HG02759 (cell line): ENCODE measurements around the gene TCF7L1.

Experiments
- ATAC-seq: cut with Tn5 transposase; IDR thresholded peaks from one replicate; pipeline ENCODE4 v1.9.1; 2021; ENCODE audit warnings: mild to moderate bottlenecking, moderate library complexity; ENCODE audit not compliant: unreplicated experiment

The TCF7L1 gene

GRCh38 chr2:85215448-85216401, 82.5 kb downstream of the TCF7L1 start:
- no peak for ATAC-seq

DNA sequence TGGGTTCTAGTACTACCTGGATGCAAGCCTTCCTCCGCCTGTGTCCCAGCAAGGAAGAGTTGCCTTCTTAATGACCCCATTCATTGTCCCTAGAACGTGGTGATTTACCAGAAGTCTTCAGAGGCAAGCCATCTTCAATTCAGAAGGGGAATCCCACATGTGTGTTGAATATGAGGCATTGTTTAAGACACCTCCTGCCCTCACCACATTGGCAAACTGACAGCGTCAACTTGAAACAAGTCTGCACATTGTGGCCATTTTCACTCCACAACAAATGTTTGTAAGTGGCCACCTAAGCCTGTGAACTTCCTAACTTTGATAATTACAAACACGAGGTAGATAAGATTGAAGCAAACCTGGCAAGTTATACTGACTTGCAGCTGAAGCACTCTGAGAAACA, 83.7 kb downstream of the TCF7L1 start:
- no peak for ATAC-seq

DNA sequence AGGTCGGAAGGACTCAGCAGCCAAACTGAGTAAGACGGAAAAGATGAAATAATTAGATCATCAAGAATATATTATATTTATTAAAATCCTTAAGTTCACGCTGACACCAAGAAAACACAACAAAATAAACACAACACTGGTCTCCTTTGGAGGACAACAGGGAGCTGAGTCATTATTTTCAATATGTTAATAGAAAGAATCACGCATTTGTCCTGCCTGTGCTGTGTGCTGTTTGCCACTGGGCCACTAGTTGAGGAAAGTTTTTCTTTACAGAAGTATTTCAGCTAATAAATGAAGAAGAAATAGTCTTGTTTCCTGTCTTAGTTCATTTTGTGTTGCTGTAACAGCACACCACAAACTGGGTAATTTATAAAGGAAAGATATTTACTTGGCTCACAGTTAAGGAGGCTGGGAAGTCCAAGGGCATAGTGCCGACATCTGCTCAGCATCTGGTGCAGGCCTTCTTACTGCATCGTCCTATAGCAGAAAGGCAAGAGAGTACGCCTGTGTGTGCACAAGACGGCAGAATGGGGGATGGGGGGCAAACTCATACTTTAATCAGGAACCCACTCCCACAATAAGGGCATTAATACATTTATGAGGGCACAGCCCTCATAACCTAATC, 88.0 kb downstream of the TCF7L1 start:
- ATAC-seq = no peak

- no peak for ATAC-seq
These were observed 89.6 kb downstream of the TCF7L1 start for GRCh38 chr2:85222792-85223191.

- ATAC-seq = no peak
These were observed 93.6 kb downstream of the TCF7L1 start for GRCh38 chr2:85226783-85227182.

GRCh38 chr2:85230679-85231467, 97.7 kb downstream of the TCF7L1 start:
- no peak for ATAC-seq

- no peak for ATAC-seq
These were observed 98.2 kb downstream of the TCF7L1 start for GRCh38 chr2:85231468-85231805.

DNA sequence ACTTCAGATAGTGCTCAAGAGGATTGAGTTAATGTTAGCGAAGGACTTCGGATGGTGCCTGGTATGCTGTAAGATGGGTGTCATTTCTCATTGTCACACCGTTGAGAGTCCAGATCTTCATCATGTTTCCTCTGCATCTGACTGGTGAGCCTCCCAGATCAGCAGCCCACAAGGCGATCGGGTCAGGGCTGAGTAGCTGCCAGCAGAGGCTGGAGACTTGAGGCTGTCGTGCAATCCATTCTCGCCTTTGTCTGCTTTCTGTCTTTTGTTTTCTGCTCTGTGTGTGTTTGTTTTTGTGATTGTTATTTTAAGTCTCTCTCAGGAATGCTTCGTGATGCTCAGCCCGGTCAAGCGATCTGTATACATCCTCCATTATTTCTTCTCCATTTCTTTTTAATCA, 98.8 kb downstream of the TCF7L1 start:
- ATAC-seq = no peak

DNA sequence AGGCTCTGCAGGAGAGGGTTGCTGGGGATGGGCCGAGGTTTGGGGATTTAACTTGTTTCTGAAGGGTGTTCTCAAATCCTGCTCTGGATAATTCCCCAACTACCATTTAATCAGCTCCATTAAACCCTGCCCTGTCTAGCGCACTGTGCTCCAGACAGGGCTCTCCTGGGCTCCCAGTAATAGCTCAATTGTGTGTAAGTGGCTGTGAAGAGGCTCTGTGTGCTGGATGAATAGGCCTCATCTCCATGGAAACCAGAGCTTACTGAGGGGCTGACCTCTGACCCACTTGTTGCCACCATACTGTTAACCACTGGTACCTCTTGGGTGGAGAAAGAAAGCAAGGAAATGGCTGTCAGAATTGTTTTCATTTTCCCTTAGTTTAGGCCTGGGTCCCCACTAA, 101.7 kb downstream of the TCF7L1 start:
- ATAC-seq = no peak

- ATAC-seq = no peak
These were observed 102.1 kb downstream of the TCF7L1 start for GRCh38 chr2:85235281-85235680.

DNA sequence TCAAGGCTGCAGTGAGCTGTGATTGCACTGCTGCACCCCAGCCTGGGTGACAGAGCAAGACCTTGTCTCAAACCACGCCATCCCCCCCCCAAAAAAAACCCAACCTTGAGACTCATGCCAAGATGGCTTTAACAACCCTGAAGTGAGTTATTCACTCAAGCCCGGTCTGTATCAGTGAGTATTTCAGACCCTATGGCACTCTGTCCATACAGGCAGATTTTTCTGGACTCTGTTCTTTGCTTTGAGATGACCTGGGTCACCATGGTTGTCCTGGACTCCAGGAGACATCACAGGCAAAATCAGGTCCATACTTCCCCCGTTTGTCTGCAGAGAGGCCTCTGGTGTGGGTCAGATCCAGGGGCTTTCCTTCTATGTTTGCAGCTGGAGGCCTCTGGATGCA, 102.9 kb downstream of the TCF7L1 start:
- ATAC-seq = no peak

DNA sequence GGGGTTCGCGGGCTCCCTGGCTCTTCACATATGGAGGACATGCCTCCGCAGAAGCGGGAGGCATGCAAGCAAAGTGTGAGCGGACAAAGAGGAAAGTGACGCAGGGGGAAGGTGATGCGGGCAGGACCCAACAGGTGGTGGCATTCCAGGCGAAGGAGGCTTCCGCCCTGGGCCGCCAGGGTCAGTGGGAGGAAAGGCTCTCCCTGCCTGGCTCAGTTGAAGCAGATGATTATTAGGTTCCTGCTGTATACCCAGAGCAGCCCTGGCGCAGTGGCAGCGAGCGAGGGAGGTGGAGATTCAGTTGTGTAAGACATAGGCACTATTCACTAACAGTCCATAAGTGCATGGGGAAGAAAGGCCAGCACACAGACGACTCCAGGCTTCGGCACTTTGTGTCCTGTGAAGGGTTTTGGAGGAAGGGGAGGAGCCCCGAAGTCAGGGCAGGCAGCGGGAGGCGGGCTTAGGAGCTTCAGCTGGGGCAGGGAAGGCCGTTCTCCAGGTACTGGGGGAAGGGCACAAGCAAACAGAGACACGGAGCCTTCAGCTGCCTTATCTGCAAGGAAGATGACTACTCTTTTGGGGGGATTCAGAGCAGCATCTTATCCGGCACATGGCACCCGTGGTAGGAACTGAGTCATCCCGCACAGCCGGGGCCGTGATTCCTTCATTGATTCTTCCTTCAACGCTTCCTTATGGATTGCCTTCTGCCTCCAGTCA, 104.8 kb downstream of the TCF7L1 start:
- no peak for ATAC-seq

DNA sequence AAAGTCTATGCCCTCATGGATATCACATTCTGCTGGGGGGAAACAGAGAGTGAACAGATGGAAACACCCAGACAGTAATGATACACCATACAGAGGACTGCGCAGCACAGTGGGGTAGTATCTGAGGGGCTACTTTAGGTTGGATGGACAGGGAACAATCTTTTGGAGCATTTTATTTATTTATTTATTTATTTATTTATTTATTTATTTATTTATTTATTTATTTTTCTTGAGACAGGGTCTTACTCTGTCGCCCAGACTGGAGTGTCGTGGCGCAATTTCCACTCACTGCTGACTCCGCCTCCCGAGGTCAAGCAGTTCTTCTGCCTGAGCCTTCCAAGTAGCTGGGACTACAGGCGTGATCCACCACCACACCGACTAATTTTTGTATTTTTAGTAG, 105.4 kb downstream of the TCF7L1 start:
- no peak for ATAC-seq

GRCh38 chr2:85239102-85239501, 105.9 kb downstream of the TCF7L1 start:
- no peak for ATAC-seq

- ATAC-seq = no peak
These were observed 106.9 kb downstream of the TCF7L1 start for GRCh38 chr2:85240055-85240454.

DNA sequence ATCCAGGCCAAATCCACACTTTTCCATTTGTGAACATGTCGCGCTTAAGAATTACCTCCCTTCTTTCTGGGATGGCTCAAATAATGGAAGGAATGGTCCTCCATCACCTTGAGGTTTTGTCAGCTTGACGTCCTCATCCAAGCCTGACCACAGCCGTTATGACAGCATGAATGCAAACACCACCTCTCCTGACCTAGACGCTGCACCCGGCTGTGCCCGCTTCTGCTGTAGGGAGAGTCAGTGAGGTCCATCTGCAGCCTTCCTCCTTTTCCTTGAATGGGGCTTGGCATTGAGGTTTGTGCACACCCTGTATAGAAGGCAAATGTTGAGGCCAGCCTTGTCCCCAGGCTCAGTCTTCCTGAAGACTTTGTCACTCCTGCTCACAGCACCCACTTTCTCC, 109.1 kb downstream of the TCF7L1 start:
- no peak for ATAC-seq

GRCh38 chr2:85243101-85244072, 110.2 kb downstream of the TCF7L1 start:
- no peak for ATAC-seq

DNA sequence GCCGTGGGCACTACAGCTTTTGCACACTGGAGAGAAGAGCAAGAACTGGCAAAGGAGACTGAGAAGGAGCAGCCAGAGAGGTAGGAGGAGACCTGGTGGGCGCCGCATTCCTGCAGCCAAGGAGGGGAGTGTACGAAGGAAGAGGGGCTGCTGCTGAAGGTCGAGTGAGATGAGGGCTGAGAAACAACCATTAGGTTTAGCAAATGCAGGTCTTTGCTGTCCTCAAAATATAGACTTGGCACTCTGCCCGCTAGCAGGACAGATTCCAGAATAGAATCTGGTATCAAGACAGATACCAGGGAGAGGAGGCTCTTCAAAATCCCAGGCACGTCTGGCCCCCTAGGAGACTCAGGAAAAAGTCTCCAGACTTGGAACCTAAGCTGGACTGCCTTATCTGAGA, 111.6 kb downstream of the TCF7L1 start:
- ATAC-seq = no peak

DNA sequence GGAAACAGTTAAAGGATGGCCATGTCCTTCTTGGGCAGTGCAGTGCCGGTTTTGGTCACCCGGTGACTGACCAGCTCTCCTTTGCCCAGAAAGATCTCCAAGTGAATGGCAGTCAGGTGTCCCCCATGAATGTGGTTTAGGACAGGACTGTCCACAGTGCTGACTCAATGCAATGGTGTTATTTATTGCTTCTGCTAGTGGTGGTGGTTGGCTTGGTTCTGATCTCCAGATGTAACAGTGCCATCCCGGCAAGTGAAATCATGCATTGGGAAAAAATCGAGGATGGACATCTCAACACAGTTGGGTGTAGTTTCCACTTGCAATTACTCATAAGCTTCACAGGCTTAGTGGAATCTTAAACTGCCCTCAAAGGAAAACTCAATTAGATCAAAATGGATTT, 112.7 kb downstream of the TCF7L1 start:
- ATAC-seq = no peak

DNA sequence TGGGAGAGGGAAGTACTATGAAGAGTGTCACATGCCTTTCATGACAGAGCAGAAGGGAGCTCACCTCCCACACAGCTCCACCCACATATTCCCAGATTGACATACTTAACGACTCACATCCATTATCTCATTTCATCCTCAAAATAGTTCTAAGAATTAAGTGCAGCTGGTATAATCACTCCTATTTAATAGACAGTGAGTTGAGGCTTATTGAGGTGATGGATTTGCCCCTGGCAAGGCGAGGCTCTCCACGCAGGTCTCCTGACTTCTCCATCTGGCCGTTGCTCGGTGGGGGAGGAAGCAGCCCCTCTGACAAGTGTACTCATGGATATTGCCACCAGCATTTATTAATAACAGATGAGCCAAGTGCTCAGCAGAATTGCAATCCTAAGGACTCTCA, 113.2 kb downstream of the TCF7L1 start:
- ATAC-seq = no peak
